Stimulated activated CD4-positive, alpha-beta T cell treated with anti-CD3 and anti-CD28 coated beads, Interleukin-1b, Interleukin-23, amount 100 ng/mL, for 48 hours (primary cell): Measurements from ENCODE around the gene SAFB.

Experiments
- DNase-seq: peaks from one replicate; pipeline ENCODE4 v3.0.0-alpha.2; 2020

Gene SAFB

DNA sequence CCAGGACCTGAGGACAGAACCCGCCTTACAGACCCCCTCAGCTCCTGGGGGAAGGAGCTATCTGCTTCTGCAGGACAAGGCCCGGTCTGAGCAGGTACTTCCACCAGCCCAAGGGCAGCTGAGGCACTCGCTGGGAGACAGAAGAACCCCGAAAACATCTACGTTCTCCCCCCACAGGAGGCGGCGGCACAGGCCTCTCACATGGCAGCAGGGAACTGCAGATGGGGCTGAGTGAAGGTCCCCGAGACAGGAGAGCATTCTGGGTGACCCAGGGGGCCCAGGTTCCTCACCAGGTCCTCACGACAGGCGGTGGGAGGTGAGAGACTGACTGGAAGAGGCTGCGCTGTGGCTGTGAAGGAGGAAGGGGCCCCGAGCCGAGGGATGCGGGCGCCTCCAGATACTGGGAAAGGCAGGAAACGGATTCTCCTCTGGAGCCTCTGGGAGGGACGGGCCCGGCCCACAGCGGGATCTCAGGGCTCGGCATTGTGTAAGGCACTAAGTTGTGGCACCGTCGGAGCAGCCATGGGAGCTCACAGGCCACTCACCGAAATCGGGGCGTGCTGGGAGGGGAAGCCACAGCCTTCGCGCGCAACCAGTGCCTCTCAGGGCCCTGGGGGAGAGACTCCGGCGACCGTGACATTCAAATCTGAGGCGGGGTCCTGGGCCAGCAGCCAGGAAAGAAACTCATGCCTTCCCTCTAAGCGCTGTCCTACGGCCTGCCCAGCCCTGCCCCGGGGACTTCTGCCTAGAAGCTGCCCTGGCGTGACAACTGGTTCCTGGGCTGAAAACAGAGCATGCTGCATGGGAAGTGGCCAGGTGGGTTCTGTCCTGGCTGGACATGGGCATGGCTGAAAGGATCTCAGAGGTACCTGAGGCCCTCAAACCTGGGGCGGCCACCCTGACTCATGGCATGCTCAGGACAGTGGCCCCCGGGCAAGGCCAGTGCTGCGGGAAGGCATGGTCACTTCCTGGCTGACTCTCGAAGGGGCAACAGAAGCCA is 81.2 kb downstream of the SAFB start:
- DNase-seq: no peak

DNA sequence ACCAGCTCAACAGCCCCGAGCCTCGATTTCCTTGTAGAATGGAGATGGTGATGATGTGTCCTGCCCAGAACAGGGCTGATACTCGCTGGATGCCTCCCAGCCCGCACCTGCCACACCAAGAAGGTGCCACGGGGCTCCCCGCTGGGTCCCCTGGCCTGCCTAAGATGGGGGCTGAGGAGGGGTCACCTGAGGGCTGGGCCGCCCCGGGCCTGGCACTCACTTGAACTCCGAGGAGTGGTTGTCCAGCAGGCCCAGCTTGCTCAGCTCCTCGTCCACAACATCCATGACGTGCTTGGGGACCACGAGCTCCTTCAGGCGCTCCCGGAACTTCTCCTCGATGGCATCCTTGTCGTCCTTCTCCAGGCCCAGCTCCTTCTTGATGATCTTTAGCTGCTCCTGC is 82.7 kb downstream of the SAFB start:
- no peak for DNase-seq

- DNase-seq: no peak
These were observed 84.1 kb downstream of the SAFB start for GRCh38 chr19:5706876-5707573.

DNA sequence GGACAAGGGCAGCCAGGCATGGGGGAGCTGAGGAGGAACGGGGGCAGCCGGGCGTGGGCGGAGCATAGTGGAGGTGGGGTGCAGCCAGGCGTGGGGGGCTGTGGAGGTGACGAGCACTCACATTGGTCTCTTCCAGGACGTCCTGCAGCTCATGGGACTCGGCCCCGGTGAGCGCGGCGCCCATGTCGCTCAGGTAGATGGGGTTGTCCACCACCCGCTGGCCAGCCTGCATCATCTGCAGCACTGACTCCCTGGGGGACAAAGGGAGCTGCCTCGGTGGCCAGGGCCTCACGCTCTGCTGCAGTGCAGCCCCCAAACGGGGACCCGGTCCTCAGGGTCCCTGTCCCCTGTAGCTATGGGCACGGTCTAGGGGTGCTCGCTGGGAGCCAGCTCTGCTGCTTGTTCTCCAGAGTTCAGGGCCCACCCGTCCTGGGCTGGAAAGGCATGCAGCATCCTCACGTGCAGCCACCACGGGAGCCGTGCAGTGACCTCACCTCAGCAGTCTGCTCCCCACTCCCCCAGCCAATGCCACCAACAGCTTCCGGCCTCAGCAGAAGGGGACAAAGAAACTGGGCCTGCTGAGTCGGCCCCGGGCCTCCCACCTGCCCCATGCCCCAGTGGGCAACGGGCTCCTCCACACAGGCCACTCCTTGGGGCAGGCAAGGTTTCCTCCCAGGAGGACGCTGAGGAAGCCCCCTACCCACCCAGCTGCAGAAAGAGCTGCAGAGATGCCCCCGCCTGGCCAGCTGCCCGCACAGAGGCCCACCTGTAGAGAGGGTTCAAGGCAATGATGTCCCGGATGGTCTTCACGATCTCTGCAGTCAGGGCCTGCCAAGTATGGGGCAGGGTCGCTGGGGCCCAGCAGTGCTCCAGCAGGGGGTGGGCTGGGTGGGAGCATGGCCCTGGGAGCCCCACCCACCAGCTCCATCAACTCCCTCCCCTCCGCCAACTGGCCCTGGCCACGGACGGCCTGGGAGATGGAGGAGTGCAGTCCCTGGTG is 85.0 kb downstream of the SAFB start:
- no peak for DNase-seq

DNA sequence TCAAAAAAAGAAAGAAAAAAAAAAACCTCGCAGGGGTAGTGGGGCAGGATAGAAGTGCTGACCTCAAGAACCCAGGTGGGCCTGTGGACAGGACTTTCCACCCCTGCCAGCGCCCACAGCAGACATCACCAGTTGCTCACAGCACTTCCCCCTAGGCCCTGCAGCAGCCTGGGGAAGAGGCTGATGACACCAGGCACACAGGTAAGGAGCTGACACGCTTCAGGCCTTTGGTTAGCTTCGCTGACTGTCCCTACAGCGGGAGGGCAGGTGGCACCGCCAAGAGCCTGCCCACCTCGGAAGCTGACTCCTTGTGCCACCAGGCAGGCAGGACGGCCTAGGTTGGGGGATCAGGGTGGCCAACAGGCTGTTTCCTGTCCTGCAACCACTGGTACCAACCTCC is 88.1 kb downstream of the SAFB start:
- no peak for DNase-seq

DNA sequence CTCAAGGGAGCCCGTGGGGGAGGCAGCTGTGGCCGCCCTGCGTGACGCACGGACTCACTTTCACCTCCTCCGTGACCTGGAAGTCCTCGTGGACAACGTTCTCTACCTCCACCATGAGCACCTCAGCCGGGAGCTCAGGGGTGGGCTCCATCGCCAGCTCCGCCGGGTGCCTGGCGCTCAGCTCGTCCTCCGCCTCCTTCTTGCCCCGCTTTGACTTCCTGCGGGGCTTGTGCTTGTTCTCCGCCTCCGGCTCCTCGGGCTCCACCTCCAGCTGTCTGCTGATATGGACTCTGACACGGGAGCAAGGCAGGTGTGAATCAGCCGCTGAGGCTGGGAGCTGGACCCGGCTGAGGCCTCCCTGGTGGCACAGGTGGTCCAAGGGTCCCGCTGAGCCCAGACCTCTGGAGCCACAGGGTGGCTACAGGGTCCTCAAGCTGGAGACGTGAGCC is 88.9 kb downstream of the SAFB start:
- no peak for DNase-seq

DNA sequence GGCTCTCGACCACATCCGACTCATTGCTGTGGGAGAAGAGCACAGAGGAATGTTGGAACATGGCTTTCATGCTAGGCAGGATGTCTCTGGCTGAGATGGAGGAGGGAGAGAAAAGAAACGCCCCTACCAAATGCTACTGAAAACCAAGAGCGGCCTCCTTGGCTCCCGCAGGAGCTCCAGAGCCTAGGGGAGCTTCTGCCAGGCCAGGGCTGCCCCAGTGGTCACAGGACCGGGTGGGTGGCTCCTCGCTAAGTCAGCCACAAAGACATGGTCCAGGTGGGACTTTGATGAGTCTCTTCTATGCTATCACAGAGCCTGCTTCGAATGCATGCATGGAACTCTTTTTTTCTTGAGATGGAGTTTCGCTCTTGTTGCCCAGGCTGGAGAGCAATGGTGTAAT is 90.3 kb downstream of the SAFB start:
- no peak for DNase-seq

DNA sequence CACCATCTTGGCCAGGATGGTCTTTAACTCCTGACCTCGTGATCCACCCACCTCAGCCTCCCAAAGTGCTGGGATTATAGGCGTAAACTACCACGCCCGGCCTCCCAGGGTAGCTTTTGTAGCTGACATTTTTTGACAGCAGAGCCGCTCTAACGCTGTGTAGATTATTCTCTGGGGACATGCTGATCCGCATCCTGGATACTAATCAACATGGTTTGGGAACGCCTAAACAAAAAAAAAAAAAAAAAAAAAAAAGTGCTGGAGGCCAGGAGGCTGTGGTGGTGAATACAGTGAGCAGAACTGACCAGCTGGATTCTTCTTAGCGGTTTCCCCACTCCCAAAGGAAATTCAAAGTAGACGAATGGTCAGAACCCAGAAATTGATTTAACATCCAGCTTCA is 91.9 kb downstream of the SAFB start:
- no peak for DNase-seq

DNA sequence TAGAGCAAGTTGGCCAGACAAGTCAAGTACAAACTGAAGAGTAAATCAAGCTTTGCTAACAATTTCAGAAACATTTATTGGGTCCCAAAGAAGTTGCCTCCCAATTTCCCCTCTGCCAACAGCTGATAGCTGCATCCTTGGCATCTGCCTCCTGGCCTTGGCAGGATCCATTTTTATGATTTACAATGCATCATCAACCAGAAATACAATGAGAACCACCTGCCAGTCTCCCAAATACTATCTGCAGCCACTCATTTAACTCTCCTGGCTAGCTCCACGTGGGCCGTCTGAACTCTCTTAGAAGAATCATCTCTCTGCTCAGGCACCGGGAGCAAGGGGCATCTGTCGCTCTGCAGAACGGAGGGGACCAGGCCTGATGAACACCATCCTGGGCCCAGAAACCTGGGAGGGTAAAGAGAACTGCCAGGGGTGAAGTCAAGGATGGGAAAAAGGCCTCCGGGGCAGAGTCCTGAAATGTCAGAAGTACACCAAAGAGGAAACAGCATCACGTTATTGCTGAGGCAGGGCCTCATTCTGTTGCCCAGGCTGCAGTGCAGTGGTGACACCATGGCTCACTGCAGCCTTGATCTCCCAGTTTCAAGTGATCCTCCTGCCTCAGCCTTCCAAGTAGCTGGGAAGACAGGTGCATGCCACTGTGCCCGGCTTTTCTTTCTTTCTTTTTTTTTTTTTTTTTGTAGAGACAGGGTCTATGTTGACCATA is 94.5 kb downstream of the SAFB start:
- no peak for DNase-seq
